H1 (cell line): ENCODE results near the gene SYP. TPM values are rescaled to one million over a fixed set of nuclear protein-coding genes. Genes with fewer than 3 reads are reported as not detected.

Source experiments
- CEBPB ChIP-seq: IDR thresholded peaks from 2 replicates; pipeline ENCODE4 v1.6.1; 2012; ENCODE audit warnings: low read depth, low read length
- CHD1 ChIP-seq: IDR thresholded peaks from 2 replicates; pipeline ENCODE4 v1.6.1; 2012; ENCODE audit warnings: low read depth, low read length, improper control_type of control experiment
- CTBP2 ChIP-seq: IDR thresholded peaks from 2 replicates; pipeline ENCODE4 v1.7.0; 2011; ENCODE audit warnings: borderline replicate concordance, mild to moderate bottlenecking, moderate library complexity, mixed read lengths, low read length; ENCODE audit not compliant: insufficient read depth, insufficient read length
- RNF2 ChIP-seq: fragments of 200-900, 300-1000 bp; sonication (generic); IDR thresholded peaks from 2 replicates; pipeline ENCODE4 v1.7.1; 2016; ENCODE audit warnings: borderline replicate concordance, low read depth, mild to moderate bottlenecking, antibody characterized with exemption, low read length; ENCODE audit not compliant: poor library complexity, severe bottlenecking; ENCODE audit errors: missing control alignments
- SUZ12 ChIP-seq: fragments of 200-600 bp; sonication (generic); IDR thresholded peaks from 2 replicates; pipeline ENCODE4 v1.6.1; 2012; ENCODE audit warnings: mild to moderate bottlenecking, inconsistent platforms, low read length, moderate library complexity, mixed read lengths
- polyA plus RNA-seq, 7 experiments: library from polyadenylated mRNA; depleted of rRNA in 3 of 7; stranded (reverse) in 5 of 7; unstranded in 2 of 7; fragments of >200 nt in 5 of 7; fragments of 200-250 nt in 2 of 7; gene quantifications; 1 replicate in 5 of 7; 2 replicates in 1 of 7; 4 replicates in 1 of 7; pipeline versions ENCODE4 v1.2.1 to v1.2.3, GENCODE V29; 2011 to 2013; ENCODE audit warnings: missing spikeins in 2 of 7, mixed read lengths in 2 of 7
- total RNA-seq: library from RNA; stranded (reverse); fragmentation: NEBNext Ultra II Directional; extraction: Animal tissue kit (Norgen Biotek cat#: 25700); gene quantifications from 2 replicates; pipeline ENCODE4 v1.2.1, GENCODE V29; 2021

Gene SYP
- total and polyA plus RNA-seq, 2 of the 8 experiments (the other 6 are each of a cell fraction or from before 2014, with no cell fraction given), result 4.3 to 10.8 TPM

- no peak for TF ChIP-seq CTBP2
- TF ChIP-seq CHD1, result no peak
- TF ChIP-seq CEBPB, result no peak
- TF ChIP-seq SUZ12, result no peak
- TF ChIP-seq RNF2, result no peak
These were observed 21.9 kb upstream of the SYP start (continued) for GRCh38 chrX:49221868-49222267.
